DOHH2 (cell line): ENCODE results near the gene BPIFB4.

Source experiments
- CTCF ChIP-seq: fragments of 200-600 bp; sonication (generic); IDR thresholded peaks from one replicate; pipeline ENCODE4 v1.5.1; 2014; ENCODE audit warnings: antibody characterized with exemption, mild to moderate bottlenecking, low read depth, low read length; ENCODE audit not compliant: poor library complexity, severe bottlenecking
- EZH2phosphoT487 ChIP-seq: fragments of 200-600 bp; sonication (generic); IDR thresholded peaks from 2 replicates; pipeline ENCODE4 v1.6.1; 2017; ENCODE audit warnings: borderline replicate concordance, mild to moderate bottlenecking, antibody characterized with exemption, low read length, moderate library complexity, mixed read lengths

GRCh38 chr20:33111306-33111705 lies 31.9 kb downstream of the BPIFB4 start:
- TF ChIP-seq CTCF (no peak), EZH2phosphoT487 (no peak)
